ENCODE results near the gene DOHH.
A peak's percentile ranks its signal among the peaks of the same experiment; 100 is the strongest.
"Not testable (repeated sequence)": the region's sequence is repeated elsewhere in the genome, so short reads cannot be mapped to it uniquely, and the experiment has no call there.

Gene DOHH

DNA sequence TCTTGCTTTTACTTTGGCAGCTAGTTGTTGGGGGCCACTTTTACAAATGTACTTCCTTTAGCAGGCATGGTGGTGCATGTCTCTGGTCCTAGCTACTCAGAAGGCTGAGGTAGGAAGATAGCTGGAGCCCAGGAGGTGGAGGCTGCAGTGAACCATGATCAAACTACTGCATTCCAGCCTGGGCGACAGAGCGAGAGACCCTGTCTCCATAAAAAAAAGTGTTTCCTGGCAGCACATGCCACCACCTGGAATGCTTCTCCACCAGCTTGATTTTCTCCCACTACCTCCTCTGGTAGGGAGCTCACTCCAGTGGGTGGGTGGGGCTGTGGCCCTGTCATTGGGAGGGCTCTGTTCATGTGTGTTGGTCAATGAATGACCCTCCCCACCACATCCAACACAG, 18.2 kb upstream of the DOHH start:
- DNase-seq: no peak

GRCh38 chr19:3518255-3518654, 17.8 kb upstream of the DOHH start:
- DNase-seq: no peak

DNA sequence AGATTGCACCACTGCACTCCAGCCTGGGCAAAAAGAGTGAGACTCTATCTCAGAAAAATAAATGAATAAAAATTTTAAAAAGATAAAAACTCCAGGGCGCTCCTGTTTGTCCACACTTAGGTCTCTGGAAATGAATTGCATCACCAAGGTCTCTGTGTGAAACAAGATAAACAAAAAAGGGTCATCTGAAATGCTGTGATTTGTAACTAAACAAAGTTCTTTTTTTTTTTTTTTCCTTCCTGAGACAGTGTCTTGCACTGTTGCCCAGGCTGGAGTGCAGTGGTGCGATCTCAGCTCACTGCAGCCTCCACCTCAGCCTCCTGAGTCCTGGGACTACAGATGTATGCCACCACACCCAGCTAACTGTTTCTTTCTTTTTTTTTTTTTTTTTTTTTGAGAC, 17.2 kb upstream of the DOHH start:
- no peak for DNase-seq

DNA sequence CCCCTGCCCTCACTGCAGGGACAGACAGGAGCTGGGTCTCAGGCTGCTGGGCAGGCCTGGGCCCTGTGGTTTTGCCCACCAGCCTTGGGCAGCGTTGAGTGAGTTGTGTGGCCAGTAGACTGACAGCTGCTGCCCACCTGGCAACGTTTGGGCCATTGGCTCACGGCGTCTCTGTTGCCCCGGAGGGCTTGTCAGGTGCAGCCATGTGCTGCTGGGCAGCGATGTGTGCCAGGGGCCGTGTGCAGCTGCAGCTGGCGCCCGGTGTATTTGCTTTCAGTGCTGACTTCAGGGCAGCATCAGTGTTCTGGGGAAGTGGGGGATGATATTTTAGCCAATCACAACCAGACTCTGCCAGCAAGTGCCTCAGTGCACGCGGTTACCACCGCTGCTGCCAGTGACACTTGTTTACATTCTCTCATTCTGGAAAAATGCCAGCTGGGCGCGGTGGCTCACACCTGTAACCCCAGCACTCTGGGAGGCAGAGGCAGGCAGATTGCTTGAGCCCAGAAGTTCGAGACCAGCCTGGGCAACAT, 16.3 kb upstream of the DOHH start:
- DNase-seq: no peak

DNA sequence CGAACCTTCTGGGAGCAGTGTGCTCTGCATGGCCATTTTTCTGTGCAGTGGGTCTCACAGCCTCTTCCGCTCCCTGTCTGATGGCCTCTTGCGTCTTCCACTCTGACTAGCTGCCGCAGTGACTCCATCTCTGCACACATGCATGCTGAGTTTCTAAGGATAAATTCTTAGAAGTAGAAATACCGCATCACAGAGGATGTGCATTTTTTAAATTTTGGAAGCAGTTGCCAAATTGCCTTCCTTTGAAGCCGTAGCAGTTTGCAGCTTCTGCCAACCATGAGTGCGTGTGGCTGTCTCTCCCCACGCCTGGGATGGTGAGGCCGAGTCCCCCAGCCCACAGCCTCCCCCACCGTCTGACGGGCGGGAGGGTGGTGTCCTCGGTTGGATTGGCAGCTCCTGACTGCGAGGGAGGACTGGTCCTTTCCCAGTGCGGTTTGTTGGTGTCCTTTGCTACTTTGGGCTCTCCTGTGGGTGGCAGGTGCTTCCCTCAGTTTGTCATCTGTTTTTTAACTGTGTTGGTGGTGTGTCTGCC, 15.5 kb upstream of the DOHH start:
- no peak for DNase-seq

GRCh38 chr19:3514930-3515329, 14.5 kb upstream of the DOHH start:
- no peak for DNase-seq

GRCh38 chr19:3513229-3514140, 13.0 kb upstream of the DOHH start:
- no peak for DNase-seq

DNA sequence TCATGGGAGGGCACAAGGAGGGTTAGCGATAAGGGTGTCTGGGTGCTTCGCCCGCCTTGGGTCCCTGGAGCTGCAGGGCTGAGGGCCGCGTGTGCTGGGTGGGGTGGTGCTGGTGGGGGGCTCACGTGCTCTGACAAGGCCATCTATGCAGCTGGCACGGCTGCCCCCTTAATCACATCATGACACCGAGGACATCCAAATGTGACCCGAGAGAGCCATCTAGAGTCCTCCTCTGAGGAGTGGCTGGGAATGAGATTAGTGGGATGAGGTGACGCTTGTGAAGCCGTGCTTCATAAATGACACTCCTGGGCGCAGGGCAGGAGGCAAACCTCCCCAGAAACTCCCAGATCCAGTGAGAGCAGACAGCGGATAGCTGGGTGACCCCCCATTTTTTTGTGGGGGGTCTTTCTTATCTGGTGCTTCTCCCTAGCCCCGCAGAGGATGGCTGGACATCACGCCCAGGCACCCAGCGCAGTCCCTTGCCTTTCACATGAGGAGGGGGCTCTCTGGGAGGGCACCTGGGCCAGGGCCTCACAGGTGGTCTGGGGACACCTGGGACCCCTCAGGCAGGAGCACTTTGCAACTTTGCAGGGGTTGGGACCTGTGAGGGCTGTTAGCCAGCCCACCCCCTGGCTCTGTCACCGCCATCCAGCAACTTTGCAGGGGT, 12.2 kb upstream of the DOHH start:
- DNase-seq: no peak

DNA sequence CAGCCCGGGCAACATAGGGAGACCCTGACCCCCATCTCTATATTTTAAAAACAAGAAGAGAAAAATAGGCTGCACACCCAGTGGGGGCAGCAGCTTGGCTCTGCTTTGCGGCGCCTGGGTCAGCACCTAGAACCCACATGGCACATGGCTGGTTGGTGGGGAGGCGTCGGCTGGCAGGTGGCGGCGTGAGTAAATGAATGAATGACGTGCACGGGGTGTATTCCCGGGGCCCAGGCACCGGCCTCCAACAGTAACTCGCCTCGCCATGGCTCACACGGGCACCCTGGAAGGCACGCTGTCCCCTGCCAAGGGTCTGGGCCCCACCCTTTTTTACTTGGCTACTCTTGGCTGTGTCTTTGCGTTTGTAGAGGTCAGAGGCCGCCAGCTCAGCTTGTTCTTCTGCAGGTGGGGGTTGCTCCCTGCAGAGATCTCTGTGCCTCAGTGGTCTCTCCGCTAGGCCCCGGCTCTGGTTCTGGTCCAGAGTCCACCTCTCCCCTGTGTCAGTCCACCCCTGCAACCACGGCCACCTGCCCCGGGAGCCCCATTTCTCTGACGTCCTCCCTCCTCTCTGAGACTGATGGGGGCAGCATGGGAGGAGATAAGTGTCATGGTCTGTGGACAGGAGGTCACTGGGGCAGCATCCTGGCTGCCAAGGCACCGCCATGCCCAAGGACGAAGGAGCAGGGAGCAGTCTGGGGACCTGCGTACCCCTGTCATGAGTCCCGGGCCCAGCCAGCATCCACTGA, 11.2 kb upstream of the DOHH start:
- DNase-seq: no peak

GRCh38 chr19:3510727-3511126, 10.3 kb upstream of the DOHH start:
- no peak for DNase-seq

GRCh38 chr19:3509566-3509989, 9.1 kb upstream of the DOHH start:
- DNase-seq: peak in 1 of 2 donors; percentile 24

DNA sequence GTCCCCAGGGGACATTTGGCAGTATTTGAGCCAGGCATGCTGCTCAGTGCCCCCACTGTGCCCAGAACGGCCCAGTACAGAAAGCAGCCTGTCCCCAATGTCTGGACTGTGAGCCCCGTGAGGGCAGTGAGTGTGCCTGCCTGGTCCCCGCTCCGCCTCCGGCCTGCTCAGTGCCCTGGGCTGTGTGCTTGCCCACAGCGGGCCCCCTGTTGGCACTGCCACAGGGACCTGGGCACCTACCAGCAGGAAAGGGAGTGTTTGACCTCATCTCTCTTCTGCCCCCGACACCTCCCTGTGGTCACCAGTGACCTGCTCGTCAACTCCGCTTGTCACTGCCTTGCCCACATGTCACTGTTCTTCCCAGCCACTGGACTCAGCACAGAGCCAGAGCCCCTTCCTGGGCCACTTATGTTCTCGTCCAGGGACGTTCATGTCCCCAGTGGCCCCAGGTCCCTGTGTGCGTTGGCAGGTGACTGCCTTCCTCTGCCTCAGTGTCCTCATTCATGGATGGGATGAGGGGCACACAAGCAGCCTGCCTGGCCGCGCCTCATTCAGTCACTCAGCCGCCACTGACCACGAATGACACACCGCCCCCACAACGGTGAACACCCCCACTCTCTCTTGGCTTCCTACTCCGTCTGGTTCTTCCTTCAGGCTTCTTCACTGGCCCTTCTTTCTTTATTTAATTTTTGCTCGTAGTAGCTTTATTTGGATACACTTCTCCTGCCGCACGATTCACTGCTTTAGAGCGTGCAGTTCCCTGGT, 8.5 kb upstream of the DOHH start:
- no peak for DNase-seq

DNA sequence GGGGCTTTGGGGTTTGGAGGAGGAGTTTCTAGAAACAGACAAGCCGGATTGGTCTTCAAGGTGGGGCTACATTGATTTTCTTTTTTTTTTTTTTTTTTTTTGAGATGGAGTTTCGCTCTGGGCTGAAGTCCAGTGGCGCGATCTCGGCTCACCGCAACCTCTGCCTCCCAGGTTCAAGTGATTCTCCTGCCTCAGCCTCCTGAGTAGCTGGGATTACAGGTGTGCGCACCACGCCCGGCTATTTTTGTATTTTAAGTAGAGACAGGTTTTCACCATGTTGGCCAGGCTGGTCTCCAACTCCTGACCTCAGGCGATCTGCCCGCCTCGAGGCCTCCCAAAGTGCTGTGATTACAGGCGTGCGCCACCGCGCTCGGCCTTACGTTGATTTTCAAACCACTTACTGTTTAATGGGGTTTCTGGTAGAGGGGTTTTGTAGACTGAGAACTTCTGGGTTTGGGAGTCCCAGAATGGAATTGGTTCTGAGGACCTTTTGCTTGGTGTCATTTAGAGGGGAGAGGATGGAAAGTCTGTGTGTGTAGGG, 7.7 kb upstream of the DOHH start:
- DNase-seq: not testable (repeated sequence)

DNA sequence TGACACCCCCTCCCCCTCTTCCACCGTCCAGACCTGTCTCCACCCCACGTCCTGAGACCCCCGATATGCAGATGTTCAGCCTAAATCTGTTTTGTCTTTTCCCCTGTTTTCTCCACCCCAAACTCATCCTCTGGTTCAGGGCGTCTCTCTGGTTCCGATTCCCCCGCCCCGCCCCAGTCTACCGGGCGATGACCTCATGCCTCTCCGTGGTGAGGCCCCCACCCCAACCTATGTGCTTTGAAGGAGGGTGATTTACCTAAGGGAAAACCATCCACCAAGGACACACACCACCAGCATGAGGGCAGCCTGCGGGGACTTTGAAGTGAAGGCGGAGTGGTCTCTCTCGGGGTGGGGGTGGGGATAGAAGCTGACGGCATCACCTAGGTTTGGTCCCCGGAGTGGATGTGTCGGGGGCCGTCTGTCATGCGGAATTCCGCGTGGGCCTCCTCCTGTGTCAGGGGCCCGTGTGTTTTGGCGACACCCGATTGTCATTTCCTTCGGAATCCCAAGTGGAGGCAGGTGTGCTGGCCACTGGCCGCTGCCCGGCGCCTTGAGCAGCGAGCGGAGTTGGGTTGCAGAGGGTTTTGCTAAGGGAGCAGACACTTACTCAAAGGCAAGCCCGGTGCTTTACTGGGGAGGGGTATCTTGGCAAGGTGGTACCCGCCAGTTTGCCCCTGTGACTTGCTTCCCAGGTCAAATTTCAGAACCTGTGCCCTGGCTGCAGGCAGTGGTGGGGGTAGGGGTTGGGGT, 7.1 kb upstream of the DOHH start:
- peak in 1 of 2 donors; percentile 22 for DNase-seq

DNA sequence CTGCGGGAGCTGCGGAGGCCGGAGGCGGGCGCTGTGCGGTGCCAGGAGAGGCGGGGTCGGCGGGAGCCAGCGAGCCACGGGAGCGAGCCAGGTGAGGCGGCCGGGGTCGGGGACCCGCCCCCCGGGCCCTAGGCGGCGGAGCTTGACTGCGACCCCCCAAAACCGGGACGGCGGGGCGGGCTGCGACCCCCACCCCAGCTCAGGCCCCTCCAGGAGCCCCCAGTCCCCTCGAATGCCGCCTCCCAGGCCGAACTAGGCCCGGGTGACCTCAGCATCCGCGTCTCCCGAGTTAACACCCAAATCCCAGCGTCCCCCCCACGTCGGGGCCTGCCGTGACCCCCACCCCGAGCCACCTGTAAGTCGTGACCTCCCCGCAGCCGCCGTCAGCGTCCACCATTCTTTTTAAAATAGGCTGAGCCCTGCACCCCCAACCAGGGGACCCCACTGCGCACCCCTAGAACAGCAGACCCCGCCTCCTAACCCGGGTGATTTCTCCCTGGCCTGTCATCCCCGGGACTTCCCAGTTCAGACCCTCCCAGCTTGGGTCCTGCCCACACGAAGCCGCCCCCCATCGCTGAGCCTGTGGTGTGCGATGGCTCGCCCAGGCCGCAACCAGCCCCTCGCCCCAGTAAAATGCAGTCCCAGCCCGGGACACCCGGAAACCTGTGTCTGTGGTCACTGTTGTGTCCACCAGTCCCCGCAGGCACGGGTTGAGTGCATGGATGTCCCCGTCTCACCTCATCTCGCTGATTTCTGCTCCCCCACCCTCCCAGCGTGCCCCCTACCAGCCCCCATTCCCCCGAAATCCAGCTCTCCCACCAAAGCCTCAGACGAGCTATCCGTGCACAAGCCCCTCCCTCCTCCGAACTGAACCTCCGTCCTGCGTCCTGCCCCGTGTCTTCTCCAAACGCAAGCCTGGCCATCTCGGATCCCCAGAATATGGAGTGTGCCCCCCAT, 6.2 kb upstream of the DOHH start:
- DNase-seq: peak in 1 of 2 donors; percentile 24

- peak; percentile 99 to 100 for DNase-seq
These were observed 5.3 kb upstream of the DOHH start, which contains the start of gene FZR1 for GRCh38 chr19:3505598-3506383. Gene FZR1, plus strand, starts transcription at chr19:3506311. Its CDS starts 16,679 bp downstream, at chr19:3522990.

DNA sequence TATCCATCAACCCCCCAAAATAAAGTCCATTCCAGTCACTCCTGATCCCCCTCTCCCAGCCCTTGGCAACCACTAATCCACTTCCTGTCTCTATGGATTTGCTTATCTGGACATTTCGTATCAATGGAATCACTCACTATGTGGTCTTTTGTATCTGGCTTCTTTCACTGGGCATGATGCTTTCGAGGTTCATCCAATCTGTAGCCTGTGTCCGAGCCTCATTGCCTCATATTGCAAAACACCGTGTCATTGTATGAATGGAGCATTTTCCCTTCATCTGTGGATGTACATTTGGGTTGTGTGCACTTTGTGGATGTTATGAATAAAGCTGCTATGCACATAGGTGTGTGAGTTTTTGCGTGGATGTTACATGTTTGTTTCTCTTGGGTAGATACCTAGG, 4.3 kb upstream of the DOHH start:
- DNase-seq: no peak

- no peak for DNase-seq
These were observed 2.6 kb upstream of the DOHH start for GRCh38 chr19:3503036-3503572.

GRCh38 chr19:3501780-3502179, 1.3 kb upstream of the DOHH start:
- DNase-seq: no peak
